HEK293 (cell line): ENCODE measurements around the gene MKLN1.
"Not testable (repeated sequence)": the region's sequence is repeated elsewhere in the genome, so short reads cannot be mapped to it uniquely, and the experiment has no call there.

Source experiments
- PRDM1 ChIP-seq: fragments of 450-650 bp; formaldehyde crosslinking; IDR thresholded peaks from 2 replicates; pipeline ENCODE4; 2016; ENCODE audit warnings: missing biosample characterization, missing genetic modification characterization
- YY1 ChIP-seq: fragments of 450-650 bp; formaldehyde crosslinking; IDR thresholded peaks from 2 replicates; pipeline ENCODE4 v1.5.1; 2018; ENCODE audit warnings: missing biosample characterization, missing genetic modification characterization
- ZNF2 ChIP-seq: fragments of 450-650 bp; formaldehyde crosslinking; IDR thresholded peaks from 2 replicates; pipeline ENCODE4 v1.5.1; 2016; ENCODE audit warnings: missing biosample characterization, missing genetic modification characterization
- ZNF571 ChIP-seq: fragments of 450-650 bp; formaldehyde crosslinking; IDR thresholded peaks from 2 replicates; pipeline ENCODE4 v1.5.0; 2017; ENCODE audit warnings: missing biosample characterization, missing genetic modification characterization
- ZNF660 ChIP-seq: fragments of 450-650 bp; IDR thresholded peaks from 2 replicates; pipeline ENCODE4 v1.5.1; 2018; ENCODE audit warnings: missing biosample characterization, mild to moderate bottlenecking, missing genetic modification characterization
- ZNF785 ChIP-seq: fragments of 450-650 bp; formaldehyde crosslinking; IDR thresholded peaks from 2 replicates; pipeline ENCODE4 v1.5.1; 2016; ENCODE audit warnings: missing biosample characterization, missing genetic modification characterization
- TF ChIP-seq, protein P1 (sequence below): fragments of 450-650 bp; formaldehyde crosslinking; IDR thresholded peaks from 2 replicates; pipeline ENCODE4 v1.5.1; 2016; ENCODE audit warnings: missing biosample characterization, missing genetic modification characterization
- TF ChIP-seq, protein P2 (sequence below): fragments of 450-650 bp; formaldehyde crosslinking; IDR thresholded peaks from 2 replicates; pipeline ENCODE4 v1.5.1; 2016; ENCODE audit warnings: missing biosample characterization, missing genetic modification characterization

DNA sequence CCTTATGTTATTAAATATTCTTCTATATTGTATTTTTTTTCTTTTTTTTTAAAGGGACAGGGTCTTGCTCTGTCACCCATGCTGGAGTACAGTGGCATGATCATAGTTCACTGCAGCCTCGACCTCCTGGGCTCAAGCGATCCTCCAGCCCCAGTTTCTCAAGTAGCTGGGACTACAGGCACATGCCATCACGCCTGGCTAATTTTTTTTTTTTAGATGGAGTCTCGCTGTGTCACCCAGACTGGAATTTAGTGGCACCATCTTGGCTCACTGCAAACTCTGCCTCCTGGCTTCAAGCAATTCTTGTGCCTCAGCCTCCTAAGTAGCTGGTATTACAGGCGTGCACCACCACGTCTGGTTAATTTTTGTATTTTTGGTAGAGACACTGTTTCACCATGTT, 5.1 kb downstream of the MKLN1 start:
- TF ChIP-seq PRDM1 (tag by site-specific recombination); ZNF571 (tag by site-specific recombination); ZNF2; ZNF785 (tag by site-specific recombination); ZNF660 (tag by site-specific recombination); YY1 (tag by site-specific recombination): not testable (repeated sequence)
- TF ChIP-seq, protein P1, sequence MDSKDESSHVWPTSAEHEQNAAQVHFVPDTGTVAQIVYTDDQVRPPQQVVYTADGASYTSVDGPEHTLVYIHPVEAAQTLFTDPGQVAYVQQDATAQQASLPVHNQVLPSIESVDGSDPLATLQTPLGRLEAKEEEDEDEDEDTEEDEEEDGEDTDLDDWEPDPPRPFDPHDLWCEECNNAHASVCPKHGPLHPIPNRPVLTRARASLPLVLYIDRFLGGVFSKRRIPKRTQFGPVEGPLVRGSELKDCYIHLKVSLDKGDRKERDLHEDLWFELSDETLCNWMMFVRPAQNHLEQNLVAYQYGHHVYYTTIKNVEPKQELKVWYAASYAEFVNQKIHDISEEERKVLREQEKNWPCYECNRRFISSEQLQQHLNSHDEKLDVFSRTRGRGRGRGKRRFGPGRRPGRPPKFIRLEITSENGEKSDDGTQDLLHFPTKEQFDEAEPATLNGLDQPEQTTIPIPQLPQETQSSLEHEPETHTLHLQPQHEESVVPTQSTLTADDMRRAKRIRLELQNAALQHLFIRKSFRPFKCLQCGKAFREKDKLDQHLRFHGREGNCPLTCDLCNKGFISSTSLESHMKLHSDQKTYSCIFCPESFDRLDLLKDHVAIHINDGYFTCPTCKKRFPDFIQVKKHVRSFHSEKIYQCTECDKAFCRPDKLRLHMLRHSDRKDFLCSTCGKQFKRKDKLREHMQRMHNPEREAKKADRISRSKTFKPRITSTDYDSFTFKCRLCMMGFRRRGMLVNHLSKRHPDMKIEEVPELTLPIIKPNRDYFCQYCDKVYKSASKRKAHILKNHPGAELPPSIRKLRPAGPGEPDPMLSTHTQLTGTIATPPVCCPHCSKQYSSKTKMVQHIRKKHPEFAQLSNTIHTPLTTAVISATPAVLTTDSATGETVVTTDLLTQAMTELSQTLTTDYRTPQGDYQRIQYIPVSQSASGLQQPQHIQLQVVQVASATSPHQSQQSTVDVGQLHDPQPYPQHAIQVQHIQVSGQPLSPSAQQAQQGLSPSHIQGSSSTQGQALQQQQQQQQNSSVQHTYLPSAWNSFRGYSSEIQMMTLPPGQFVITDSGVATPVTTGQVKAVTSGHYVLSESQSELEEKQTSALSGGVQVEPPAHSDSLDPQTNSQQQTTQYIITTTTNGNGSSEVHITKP (tag by site-specific recombination): not testable (repeated sequence)
- TF ChIP-seq, protein P2, sequence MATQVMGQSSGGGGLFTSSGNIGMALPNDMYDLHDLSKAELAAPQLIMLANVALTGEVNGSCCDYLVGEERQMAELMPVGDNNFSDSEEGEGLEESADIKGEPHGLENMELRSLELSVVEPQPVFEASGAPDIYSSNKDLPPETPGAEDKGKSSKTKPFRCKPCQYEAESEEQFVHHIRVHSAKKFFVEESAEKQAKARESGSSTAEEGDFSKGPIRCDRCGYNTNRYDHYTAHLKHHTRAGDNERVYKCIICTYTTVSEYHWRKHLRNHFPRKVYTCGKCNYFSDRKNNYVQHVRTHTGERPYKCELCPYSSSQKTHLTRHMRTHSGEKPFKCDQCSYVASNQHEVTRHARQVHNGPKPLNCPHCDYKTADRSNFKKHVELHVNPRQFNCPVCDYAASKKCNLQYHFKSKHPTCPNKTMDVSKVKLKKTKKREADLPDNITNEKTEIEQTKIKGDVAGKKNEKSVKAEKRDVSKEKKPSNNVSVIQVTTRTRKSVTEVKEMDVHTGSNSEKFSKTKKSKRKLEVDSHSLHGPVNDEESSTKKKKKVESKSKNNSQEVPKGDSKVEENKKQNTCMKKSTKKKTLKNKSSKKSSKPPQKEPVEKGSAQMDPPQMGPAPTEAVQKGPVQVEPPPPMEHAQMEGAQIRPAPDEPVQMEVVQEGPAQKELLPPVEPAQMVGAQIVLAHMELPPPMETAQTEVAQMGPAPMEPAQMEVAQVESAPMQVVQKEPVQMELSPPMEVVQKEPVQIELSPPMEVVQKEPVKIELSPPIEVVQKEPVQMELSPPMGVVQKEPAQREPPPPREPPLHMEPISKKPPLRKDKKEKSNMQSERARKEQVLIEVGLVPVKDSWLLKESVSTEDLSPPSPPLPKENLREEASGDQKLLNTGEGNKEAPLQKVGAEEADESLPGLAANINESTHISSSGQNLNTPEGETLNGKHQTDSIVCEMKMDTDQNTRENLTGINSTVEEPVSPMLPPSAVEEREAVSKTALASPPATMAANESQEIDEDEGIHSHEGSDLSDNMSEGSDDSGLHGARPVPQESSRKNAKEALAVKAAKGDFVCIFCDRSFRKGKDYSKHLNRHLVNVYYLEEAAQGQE (tag by site-specific recombination): not testable (repeated sequence)
